Bronchial smooth muscle cell (primary cell): Measurements from ENCODE around the gene EOLA2. TPM values are rescaled to one million over a fixed set of nuclear protein-coding genes. Genes with fewer than 3 reads are reported as not detected.

ENCODE experiments used
- total RNA-seq: library from RNA; depleted of rRNA; stranded (reverse); fragments of >200 nt; gene quantifications from 2 replicates; pipeline ENCODE4 v1.2.1, GENCODE V29; 2014

Gene EOLA2
- 11.7 and 18.7 TPM in 2 replicates for total RNA-seq

DNA sequence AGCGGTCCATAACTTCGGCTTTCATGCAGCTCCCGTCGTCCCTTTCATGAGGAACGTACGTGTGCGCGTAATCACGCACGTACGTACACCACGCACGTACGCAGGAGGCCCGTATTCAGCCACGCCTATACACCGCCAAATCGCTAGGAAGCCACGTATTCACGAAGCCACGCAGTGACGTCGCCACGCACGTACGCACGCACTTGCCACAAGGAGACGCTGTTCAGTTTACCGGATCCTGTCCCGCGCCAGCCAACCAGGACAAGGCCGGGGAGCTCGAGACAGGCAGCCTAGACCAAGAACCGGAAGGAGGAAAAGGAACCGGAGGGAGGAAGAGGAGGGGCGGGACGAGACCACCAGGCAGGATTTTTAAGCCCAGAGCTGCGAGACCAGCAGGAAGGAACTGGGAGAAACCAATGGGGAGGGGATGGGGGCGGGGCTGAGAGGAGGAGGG, at the start of gene EOLA2:
Gene EOLA2 (minus strand): TSS at position 65 of the 454 bp plus-strand sequence. CDS start 4,617 bp downstream, outside the sequence.

DNA sequence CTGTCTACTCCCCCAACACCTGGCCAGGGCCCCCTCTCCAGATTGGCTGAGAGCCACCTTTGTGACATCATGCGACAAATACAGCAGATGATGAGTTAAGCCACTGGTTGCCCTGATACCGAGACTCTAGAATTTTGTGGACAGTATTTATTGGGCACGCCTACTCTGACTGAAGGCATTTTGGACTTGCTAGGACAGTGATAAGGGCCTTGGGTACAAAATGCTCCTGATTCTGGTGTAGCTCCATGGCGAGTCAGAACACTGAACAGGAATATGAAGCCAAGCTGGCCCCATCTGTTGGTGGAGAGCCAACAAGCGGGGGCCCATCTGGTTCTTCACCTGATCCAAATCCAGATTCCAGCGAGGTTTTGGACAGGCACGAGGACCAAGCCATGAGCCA, 8.9 kb downstream of the EOLA2 start, which contains the start of gene HSFX4:
Gene HSFX4 (plus strand): TSS at position 174 of the 400 bp plus-strand sequence. CDS start 72 bp downstream, at position 246.

Other genes starting within 250 kb of the EOLA2 start
- gene MAGEA11, start 226.4 kb downstream of the EOLA2 start, total RNA-seq, result not detected in 2 replicates
- 0.47 and 0.94 TPM in 2 replicates for gene HSFX1, start 164.4 kb downstream of the EOLA2 start, total RNA-seq
- gene MAGEA9, start 156.6 kb downstream of the EOLA2 start, total RNA-seq, result not detected in 2 replicates
- gene MAGEA8, start 57.3 kb downstream of the EOLA2 start, total RNA-seq, result not detected in 2 replicates
- not detected in 2 replicates for gene HSFX4, start 8.9 kb downstream of the EOLA2 start, total RNA-seq